Tibial artery (tissue), 4 donors: Measurements from ENCODE around the gene ATPAF1.
"Not testable (repeated sequence)": the region's sequence is repeated elsewhere in the genome, so short reads cannot be mapped to it uniquely, and the experiment has no call there.

Experiments
- DNase-seq, 2 donors: peaks; one replicate each; pipeline ENCODE4 v3.0.0-alpha.2; 2019
- H3K27ac ChIP-seq, 2 donors: fragments of 200-600 bp; sonication (generic) in 1 of 2; 1 replicate in 1 of 2; 2 replicates in 1 of 2; pipeline ENCODE4 v1.5.1; 2018 to 2019; ENCODE audit warnings: mild to moderate bottlenecking in 1 of 2
- H3K27me3 ChIP-seq, 2 donors: fragments of 200-600 bp; sonication (generic) in 1 of 2; one replicate each; pipeline versions ENCODE4 v1.5.1 to v1.6.0; 2016 to 2019
- H3K36me3 ChIP-seq, 3 donors: fragments of 200-600 bp; sonication (generic) in 2 of 3; one replicate each; pipeline ENCODE4 v1.5.1; 2016 to 2019; ENCODE audit warnings: mild to moderate bottlenecking in 2 of 3
- H3K4me1 ChIP-seq, 4 donors: fragments of 200-600 bp; sonication (generic) in 2 of 4; 1 replicate in 3 of 4; 2 replicates in 1 of 4; pipeline ENCODE4 v1.5.1; 2016 to 2019
- H3K4me3 ChIP-seq, 2 donors: fragments of 200-600 bp; sonication (generic) in 1 of 2; 1 replicate in 1 of 2; 2 replicates in 1 of 2; pipeline ENCODE4 v1.5.1; 2018 to 2019; ENCODE audit warnings: mild to moderate bottlenecking in 2 of 2
- H3K9me3 ChIP-seq, 3 donors: fragments of 200-600 bp; sonication (generic) in 1 of 3; one replicate each; pipeline ENCODE4 v1.5.1; 2016 to 2019
- intact Hi-C: fragments of 100-400 bp; cut with DNase I; formaldehyde crosslinking; loops from one replicate; pipeline ENCODE4 v1.15.0; 2023; ENCODE audit warnings: low total_unique reads
- TF ChIP-seq, protein P1 (sequence below), 2 experiments: fragments of 200-600 bp in 1 of 2; fragments of 450-650 bp in 1 of 2; IDR thresholded peaks; one replicate each; pipeline ENCODE4 v1.5.1; 2017 to 2019; ENCODE audit warnings: antibody characterized with exemption in 2 of 2, mild to moderate bottlenecking in 1 of 2, moderate library complexity in 1 of 2

ATPAF1 gene

DNA sequence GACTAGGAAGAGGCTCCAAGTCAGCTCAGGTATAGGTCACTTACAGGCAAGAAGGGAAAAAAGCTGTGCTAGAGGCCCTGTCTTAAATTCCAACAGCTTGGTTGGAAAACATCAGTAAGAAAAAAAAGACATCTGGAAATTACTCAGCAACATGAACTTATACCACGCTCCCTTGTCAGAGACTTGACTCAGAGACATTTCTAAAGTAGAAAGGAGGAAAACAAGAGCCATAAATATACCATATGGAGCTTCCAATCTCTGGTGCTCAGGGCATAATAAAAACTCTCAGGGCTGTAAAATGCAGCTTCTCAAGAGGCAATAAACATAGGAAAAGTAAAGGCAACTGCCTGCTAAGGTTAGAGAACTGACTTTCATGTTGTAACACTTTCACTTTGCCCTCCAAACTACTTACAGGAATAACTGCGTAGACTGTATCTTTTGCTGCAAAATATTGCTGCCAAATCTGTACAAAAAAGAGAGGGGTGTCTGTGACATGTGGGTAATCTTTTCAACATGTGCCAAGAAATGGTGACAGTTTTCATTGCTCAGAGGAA is 14.7 kb downstream of the ATPAF1 start:
- peak overlapping the region; percentile 12 to 48 for H3K27ac ChIP-seq
- intact Hi-C loops = no loop called here
- DNase-seq = no peak
- H3K4me1 ChIP-seq = no peaks in the 10 kb centered on the region
- peaks cover 72 to 83% (median 82%) of the 10 kb centered on the region in 3 donors for H3K36me3 ChIP-seq
- TF ChIP-seq, protein P1, sequence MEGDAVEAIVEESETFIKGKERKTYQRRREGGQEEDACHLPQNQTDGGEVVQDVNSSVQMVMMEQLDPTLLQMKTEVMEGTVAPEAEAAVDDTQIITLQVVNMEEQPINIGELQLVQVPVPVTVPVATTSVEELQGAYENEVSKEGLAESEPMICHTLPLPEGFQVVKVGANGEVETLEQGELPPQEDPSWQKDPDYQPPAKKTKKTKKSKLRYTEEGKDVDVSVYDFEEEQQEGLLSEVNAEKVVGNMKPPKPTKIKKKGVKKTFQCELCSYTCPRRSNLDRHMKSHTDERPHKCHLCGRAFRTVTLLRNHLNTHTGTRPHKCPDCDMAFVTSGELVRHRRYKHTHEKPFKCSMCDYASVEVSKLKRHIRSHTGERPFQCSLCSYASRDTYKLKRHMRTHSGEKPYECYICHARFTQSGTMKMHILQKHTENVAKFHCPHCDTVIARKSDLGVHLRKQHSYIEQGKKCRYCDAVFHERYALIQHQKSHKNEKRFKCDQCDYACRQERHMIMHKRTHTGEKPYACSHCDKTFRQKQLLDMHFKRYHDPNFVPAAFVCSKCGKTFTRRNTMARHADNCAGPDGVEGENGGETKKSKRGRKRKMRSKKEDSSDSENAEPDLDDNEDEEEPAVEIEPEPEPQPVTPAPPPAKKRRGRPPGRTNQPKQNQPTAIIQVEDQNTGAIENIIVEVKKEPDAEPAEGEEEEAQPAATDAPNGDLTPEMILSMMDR (IDR thresholded peaks at IDR 0.05) = no peak
- peaks cover 0 to 5% (median 0%) of the 10 kb centered on the region in 3 donors for H3K9me3 ChIP-seq
- no peak overlapping the region for H3K4me3 ChIP-seq
- no peaks in the 10 kb centered on the region for H3K27me3 ChIP-seq

DNA sequence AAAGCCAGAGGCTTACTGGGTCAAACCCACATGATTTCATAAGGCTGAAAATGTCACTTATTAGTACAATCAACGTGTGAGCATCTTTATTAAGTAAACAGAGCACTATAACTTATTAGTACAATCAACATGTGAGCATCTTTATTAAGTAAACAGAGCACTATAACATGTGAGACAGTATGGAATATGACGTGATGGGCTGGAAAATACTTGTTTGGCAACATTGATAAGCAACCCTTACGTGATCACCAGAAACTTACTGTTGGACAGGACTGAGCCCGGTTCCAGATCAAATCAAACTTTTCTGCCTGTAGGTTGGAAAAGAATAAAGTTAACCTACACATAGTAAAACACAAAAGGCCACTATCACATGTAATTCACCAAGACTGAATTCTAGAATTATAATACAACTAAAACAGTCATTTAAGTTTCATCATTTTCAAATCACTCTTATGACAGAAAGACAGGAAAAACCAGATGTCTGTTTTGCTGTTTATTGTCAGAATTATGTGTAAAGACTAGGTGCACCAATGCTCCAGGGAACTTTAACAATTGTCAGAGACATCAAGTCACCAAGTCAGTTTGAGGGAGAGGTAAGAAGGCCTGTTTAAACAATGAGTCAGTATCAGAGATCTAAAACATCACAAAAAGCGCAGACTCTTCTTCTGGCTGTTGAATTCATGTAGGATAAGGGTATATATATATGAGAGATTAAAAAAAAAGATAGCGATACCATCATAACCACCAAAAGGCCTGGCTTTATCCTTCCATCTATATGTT is 15.7 kb downstream of the ATPAF1 start:
- no peak overlapping the region for H3K4me3 ChIP-seq
- H3K27ac ChIP-seq = peak overlapping the region in 1 of 2 donors; percentile 48
- H3K9me3 ChIP-seq = peaks cover 0 to 5% (median 0%) of the 10 kb centered on the region in 3 donors
- H3K27me3 ChIP-seq = no peaks in the 10 kb centered on the region
- TF ChIP-seq, protein P1 (IDR thresholded peaks at IDR 0.05) = no peak
- no peaks in the 10 kb centered on the region for H3K4me1 ChIP-seq
- H3K36me3 ChIP-seq = peaks cover 63 to 82% (median 77%) of the 10 kb centered on the region in 3 donors
- intact Hi-C loops = no loop called here
- DNase-seq = no peak

DNA sequence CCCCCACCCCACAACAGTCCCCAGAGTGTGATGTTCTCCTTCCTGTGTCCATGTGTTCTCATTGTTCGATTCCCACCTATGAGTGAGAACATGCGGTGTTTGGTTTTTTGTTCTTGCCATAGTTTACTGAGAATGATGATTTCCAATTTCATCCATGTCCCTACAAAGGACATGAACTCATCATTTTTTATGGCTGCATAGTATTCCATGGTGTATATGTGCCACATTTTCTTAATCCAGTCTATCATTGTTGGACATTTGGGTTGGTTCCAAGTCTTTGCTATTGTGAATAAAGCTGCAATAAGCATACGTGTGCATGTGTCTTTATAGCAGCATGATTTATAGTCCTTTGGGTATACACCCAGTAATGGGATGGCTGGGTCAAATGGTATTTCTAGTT is 17.0 kb downstream of the ATPAF1 start:
- H3K4me1 ChIP-seq, H3K4me3 ChIP-seq, H3K9me3 ChIP-seq, DNase-seq, H3K27me3 ChIP-seq, intact Hi-C loops, H3K27ac ChIP-seq: not testable (repeated sequence)
- H3K36me3 ChIP-seq = peaks cover 51 to 79% (median 68%) of the 10 kb centered on the region in 3 donors

DNA sequence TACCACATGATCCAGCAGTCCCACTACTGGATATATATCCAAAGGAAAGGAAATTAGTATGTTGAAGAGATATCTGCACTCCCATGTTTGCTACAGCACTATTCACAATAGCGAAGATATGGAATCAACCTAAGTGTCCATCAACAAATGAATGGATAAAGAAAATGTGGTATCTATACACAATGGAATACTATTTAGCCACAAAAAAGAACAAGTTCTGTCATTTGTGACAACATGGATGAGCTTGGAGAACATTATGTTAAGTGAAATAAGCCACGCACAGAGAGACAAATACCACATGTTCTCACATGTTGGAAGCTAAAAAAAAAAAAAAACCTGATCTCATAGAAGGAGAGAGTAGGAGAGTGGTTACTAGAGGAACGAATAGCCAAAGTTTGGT is 17.7 kb downstream of the ATPAF1 start:
- Histone ChIP-seq H3K4me3 (no peak overlapping the region), H3K9me3 (peaks cover 0 to 5% (median 0%) of the 10 kb centered on the region in 3 donors), H3K36me3 (peaks cover 44 to 72% (median 61%) of the 10 kb centered on the region in 3 donors), H3K4me1 (no peaks in the 10 kb centered on the region), H3K27me3 (no peaks in the 10 kb centered on the region), H3K27ac (no peak overlapping the region)
- intact Hi-C loops = no loop called here
- DNase-seq = no peak
- TF ChIP-seq, protein P1 (IDR thresholded peaks at IDR 0.05) = no peak

DNA sequence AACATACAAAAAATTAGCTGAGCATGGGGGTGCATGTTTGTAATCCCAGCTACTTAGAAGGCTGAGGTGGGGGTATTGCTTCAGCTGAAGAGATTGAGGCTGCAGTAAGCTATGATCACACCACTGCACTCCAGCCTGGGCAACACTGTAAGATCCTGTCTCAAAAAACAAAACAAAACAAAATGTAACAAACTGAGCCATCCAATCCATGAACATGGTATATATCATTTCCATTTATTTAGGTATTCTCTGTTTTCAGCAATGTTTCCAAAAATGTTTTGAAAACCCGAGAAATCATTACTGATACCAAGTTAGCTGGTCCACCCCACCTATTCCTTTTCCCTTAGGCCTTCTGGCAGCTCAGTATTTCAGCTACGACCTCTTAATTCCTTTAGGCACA is 18.4 kb downstream of the ATPAF1 start:
- no peak for DNase-seq
- Histone ChIP-seq H3K9me3 (peaks cover 0 to 5% (median 0%) of the 10 kb centered on the region in 3 donors), H3K27me3 (no peaks in the 10 kb centered on the region), H3K27ac (no peak overlapping the region), H3K36me3 (peaks cover 40 to 65% (median 54%) of the 10 kb centered on the region in 3 donors), H3K4me1 (no peaks in the 10 kb centered on the region), H3K4me3 (no peak overlapping the region)
- TF ChIP-seq, protein P1 (IDR thresholded peaks at IDR 0.05) = no peak
- intact Hi-C loops = no loop called here

DNA sequence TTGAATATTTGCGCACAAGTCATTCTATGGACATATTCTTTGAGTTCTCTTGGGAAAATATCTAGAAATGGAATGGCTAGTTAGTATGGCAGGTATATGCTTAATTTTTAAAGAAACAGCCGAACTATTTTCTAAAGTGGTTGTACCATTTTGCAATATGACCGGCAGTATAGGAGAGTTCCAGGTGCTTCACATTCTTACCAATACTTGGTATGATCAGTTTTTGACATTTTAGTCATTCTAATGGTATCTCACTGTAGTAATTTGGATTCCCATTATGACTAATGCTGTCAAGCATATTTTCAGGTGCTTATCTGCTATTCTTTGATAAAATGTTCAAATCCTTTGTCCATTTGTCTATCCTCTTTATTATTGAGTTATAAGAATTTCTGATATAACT is 20.6 kb downstream of the ATPAF1 start:
- DNase-seq = no peak
- peaks cover 0 to 13% (median 1%) of the 10 kb centered on the region in 4 donors for H3K4me1 ChIP-seq
- peaks cover 31 to 57% (median 41%) of the 10 kb centered on the region in 3 donors for H3K36me3 ChIP-seq
- peaks cover 0 to 5% (median 0%) of the 10 kb centered on the region in 3 donors for H3K9me3 ChIP-seq
- no peak overlapping the region for H3K27ac ChIP-seq
- no peaks in the 10 kb centered on the region for H3K27me3 ChIP-seq
- intact Hi-C loops = no loop called here
- H3K4me3 ChIP-seq = no peak overlapping the region
- TF ChIP-seq, protein P1 (IDR thresholded peaks at IDR 0.05) = no peak
